WTC11 (cell line): ENCODE data around the gene LRRTM3.

Experiments
- AFF4 ChIP-seq: sonication (generic); formaldehyde crosslinking; IDR thresholded peaks from 2 replicates; pipeline ENCODE4 v1.8.1; 2023; ENCODE audit warnings: mild to moderate bottlenecking, missing genetic modification reagents, borderline replicate concordance
- ATF6 ChIP-seq: sonication (generic); formaldehyde crosslinking; IDR thresholded peaks from 2 replicates; pipeline ENCODE4 v1.8.1; 2023; ENCODE audit warnings: mild to moderate bottlenecking, missing genetic modification reagents
- CREB1 ChIP-seq: sonication (generic); formaldehyde crosslinking; IDR thresholded peaks from 2 replicates; pipeline ENCODE4 v1.8.0; 2023; ENCODE audit warnings: mild to moderate bottlenecking, missing genetic modification reagents
- CTCF ChIP-seq: fragments of 200-600 bp; IDR thresholded peaks from 2 replicates; pipeline ENCODE4 v1.8.0; 2022; ENCODE audit warnings: antibody characterized with exemption
- ELF4 ChIP-seq: sonication (generic); formaldehyde crosslinking; IDR thresholded peaks from 2 replicates; pipeline ENCODE4 v1.8.1; 2022; ENCODE audit warnings: low read depth, mild to moderate bottlenecking, moderate library complexity, missing genetic modification reagents
- ETV6 ChIP-seq: sonication (generic); formaldehyde crosslinking; IDR thresholded peaks from 2 replicates; pipeline ENCODE4 v1.8.1; 2022; ENCODE audit warnings: mild to moderate bottlenecking, missing genetic modification reagents
- FOXP1 ChIP-seq: sonication (generic); formaldehyde crosslinking; IDR thresholded peaks from 2 replicates; pipeline ENCODE4 v1.8.0; 2022; ENCODE audit warnings: missing genetic modification reagents, mild to moderate bottlenecking, moderate library complexity, borderline replicate concordance
- MAX ChIP-seq: sonication (generic); formaldehyde crosslinking; IDR thresholded peaks from 2 replicates; pipeline ENCODE4 v1.8.0; 2022; ENCODE audit warnings: mild to moderate bottlenecking, missing genetic modification reagents
- MLX ChIP-seq: sonication (generic); formaldehyde crosslinking; IDR thresholded peaks from 2 replicates; pipeline ENCODE4 v1.8.1; 2023; ENCODE audit warnings: mild to moderate bottlenecking, missing genetic modification reagents, moderate library complexity
- TEAD4 ChIP-seq: sonication (generic); formaldehyde crosslinking; IDR thresholded peaks from 2 replicates; pipeline ENCODE4 v1.8.0; 2022; ENCODE audit warnings: mild to moderate bottlenecking, missing genetic modification reagents
- TP53 ChIP-seq: sonication (generic); formaldehyde crosslinking; IDR thresholded peaks from 2 replicates; pipeline ENCODE4 v1.8.1; 2023; ENCODE audit warnings: mild to moderate bottlenecking, missing genetic modification reagents
- ZBTB21 ChIP-seq: sonication (generic); formaldehyde crosslinking; IDR thresholded peaks from 2 replicates; pipeline ENCODE4 v1.8.1; 2023; ENCODE audit warnings: mild to moderate bottlenecking, missing genetic modification reagents, borderline replicate concordance
- ZNF232 ChIP-seq: sonication (generic); formaldehyde crosslinking; IDR thresholded peaks from 2 replicates; pipeline ENCODE4 v1.8.0; 2022; ENCODE audit warnings: mild to moderate bottlenecking, missing genetic modification reagents
- ZNF416 ChIP-seq: fragments of 250-450 bp; sonication (Bioruptor Pico); IDR thresholded peaks from 2 replicates; pipeline ENCODE4 v1.9.0; 2021; ENCODE audit warnings: mild to moderate bottlenecking, inconsistent platforms

GRCh38 chr10:66919248-66919647, 6.6 kb upstream of the LRRTM3 start:
- TF ChIP-seq ELF4 (CRISPR knock-in tag) (no peak), ZNF416 (CRISPR knock-in tag) (no peak), CTCF (no peak), FOXP1 (CRISPR knock-in tag) (no peak), CREB1 (CRISPR knock-in tag) (no peak), MAX (no peak), ZBTB21 (CRISPR knock-in tag) (no peak), ETV6 (CRISPR knock-in tag) (no peak), TP53 (CRISPR knock-in tag) (no peak), TEAD4 (CRISPR knock-in tag) (no peak), MLX (CRISPR knock-in tag) (no peak), AFF4 (CRISPR knock-in tag) (no peak), ATF6 (no peak), ZNF232 (CRISPR knock-in tag) (no peak)
